GM19467 (cell line): Measurements from ENCODE around the gene ARRDC4.
"Not testable (repeated sequence)": the region's sequence is repeated elsewhere in the genome, so short reads cannot be mapped to it uniquely, and the experiment has no call there.

Experiments
- ATAC-seq: cut with Tn5 transposase; IDR thresholded peaks from one replicate; pipeline ENCODE4 v1.9.1; 2021; ENCODE audit warnings: mild to moderate bottlenecking, moderate library complexity; ENCODE audit not compliant: unreplicated experiment

Gene ARRDC4

GRCh38 chr15:97963779-97964178, 3.3 kb downstream of the ARRDC4 start:
- ATAC-seq = no peak

- ATAC-seq = no peak
These were observed 5.7 kb downstream of the ARRDC4 start for GRCh38 chr15:97966246-97966645.

- ATAC-seq = no peak
These were observed 6.6 kb downstream of the ARRDC4 start for GRCh38 chr15:97966924-97967620.

GRCh38 chr15:97967881-97968280, 7.4 kb downstream of the ARRDC4 start:
- ATAC-seq = no peak

GRCh38 chr15:97968380-97968779, 7.9 kb downstream of the ARRDC4 start:
- ATAC-seq = no peak

- no peak for ATAC-seq
These were observed 11.9 kb downstream of the ARRDC4 start for GRCh38 chr15:97972366-97972765.

- no peak for ATAC-seq
These were observed 15.6 kb downstream of the ARRDC4 start for GRCh38 chr15:97976129-97976528.

- no peak for ATAC-seq
These were observed 16.4 kb downstream of the ARRDC4 start for GRCh38 chr15:97976766-97977503.

GRCh38 chr15:97977734-97978133, 17.2 kb downstream of the ARRDC4 start:
- ATAC-seq = no peak

- ATAC-seq = no peak
These were observed 18.1 kb downstream of the ARRDC4 start for GRCh38 chr15:97978401-97979139.

GRCh38 chr15:97979140-97979520, 18.6 kb downstream of the ARRDC4 start:
- ATAC-seq = no peak

GRCh38 chr15:97981058-97981457, 20.6 kb downstream of the ARRDC4 start:
- ATAC-seq = no peak

GRCh38 chr15:97981758-97982157, 21.3 kb downstream of the ARRDC4 start:
- no peak for ATAC-seq

GRCh38 chr15:97984157-97984556, 23.7 kb downstream of the ARRDC4 start:
- no peak for ATAC-seq

- ATAC-seq = not testable (repeated sequence)
These were observed 25.5 kb downstream of the ARRDC4 start for GRCh38 chr15:97985979-97986378.

- no peak for ATAC-seq
These were observed 26.3 kb downstream of the ARRDC4 start for GRCh38 chr15:97986781-97987180.

- ATAC-seq = no peak
These were observed 28.8 kb downstream of the ARRDC4 start for GRCh38 chr15:97989299-97989698.

- ATAC-seq = no peak
These were observed 31.6 kb downstream of the ARRDC4 start for GRCh38 chr15:97991972-97992541.

GRCh38 chr15:97992823-97993222, 32.3 kb downstream of the ARRDC4 start:
- ATAC-seq = no peak

- no peak for ATAC-seq
These were observed 32.8 kb downstream of the ARRDC4 start for GRCh38 chr15:97993310-97993738.

GRCh38 chr15:97994236-97994635, 33.7 kb downstream of the ARRDC4 start:
- ATAC-seq = no peak
